ENCODE results near the gene PLEKHA4. TPM values are rescaled to one million over a fixed set of nuclear protein-coding genes. Genes with fewer than 3 reads are reported as not detected.

Gene PLEKHA4
- total and polyA plus RNA-seq, 9 donors: 18.3 to 96.5 (median 51.5) TPM

GRCh38 chr19:48837051-48837524, 31.3 kb downstream of the PLEKHA4 start:
- H3K27ac ChIP-seq: peak overlapping the region; percentile 90 to 95
- no peaks in the 10 kb centered on the region for H3K27me3 ChIP-seq
- no peaks in the 10 kb centered on the region for H3K9me3 ChIP-seq
- H3K36me3 ChIP-seq: no peaks in the 10 kb centered on the region
- intact Hi-C loops (cut with DNase I): loop anchor here in 3 of 4 donors (2.0 to 5.0 kb wide), 3 partner anchors 40 to 42 kb away; no protein-coding TSS in a partner anchor
- TF ChIP-seq CTCF (IDR thresholded peaks at IDR 0.05): no peak
- peak; percentile 48 for TF ChIP-seq POLR2A (IDR thresholded peaks at IDR 0.05)
- peak overlapping the region; percentile 27 for H3K4me3 ChIP-seq
- DNase-seq: peak; percentile 87 to 95 (median 91)
- peaks cover 3% of the 10 kb centered on the region for H3K4me1 ChIP-seq (ENCODE audit: insufficient read depth)
- WGBS, 3 donors: 14 to 38% (median 16%) methylated on average over 23 to 29 of the region's 29 CpGs

DNA sequence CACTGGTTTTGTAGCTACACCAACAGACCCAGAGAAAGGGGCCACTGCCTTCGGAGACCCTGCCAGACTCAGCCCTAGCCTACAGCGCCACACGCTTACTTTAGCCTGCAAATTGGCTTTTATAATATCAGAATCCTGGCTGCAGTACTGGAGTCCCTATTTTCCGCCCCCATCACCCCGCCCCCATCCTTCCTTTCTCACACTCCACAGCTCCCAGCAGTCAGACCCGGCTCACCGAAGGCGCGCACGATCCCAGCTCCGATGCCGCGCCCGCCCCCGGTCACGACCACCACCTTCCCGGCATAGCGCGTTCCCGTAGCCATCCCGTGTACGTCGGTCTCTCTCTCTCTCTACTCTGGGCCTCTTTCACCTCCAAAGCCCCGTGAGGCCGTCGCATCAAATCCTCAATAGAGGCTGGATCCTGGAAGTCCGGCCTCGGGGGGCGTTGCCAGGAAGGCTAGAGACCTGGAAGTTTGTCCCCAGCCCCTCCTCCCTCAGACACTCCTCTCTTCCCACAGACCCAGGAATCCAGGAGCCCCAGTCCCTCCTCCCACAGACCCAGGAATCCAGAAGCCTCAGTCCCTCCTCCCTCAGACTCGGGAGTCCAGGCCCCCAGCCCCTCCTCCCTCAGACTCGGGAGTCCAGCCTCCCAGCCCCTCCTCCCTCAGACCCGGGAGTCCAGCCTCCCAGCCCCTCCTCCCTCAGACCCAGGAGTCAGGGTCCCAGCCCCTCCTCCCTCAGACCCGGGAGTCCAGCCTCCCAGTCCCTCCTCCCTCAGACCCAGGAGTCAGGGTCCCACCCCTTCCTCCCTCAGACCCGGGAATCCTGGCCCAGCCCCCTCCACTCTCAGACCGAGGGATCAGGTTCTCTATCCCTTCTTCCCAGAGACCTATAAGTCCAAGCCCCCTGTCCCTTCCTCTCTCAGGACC, 32.1 kb downstream of the PLEKHA4 start, which contains the start of gene HSD17B14:
TSS of gene HSD17B14 (minus strand) at position 403 of the 929 bp plus-strand sequence. CDS start at position 323, 80 bp downstream.
- peak; percentile 70 to 74 (median 71) for DNase-seq
- Histone ChIP-seq H3K27ac (peak within 1 kb of the TSS; percentile 90 to 95), H3K27me3 (no peaks in the 10 kb centered on the region), H3K4me1 (ENCODE audit: insufficient read depth) (peaks cover 3% of the 10 kb centered on the region), H3K36me3 (no peaks in the 10 kb centered on the region), H3K4me3 (peak within 1 kb of the TSS; percentile 27), H3K9me3 (no peaks in the 10 kb centered on the region)
- WGBS, 3 donors: 6 to 22% (median 14%) methylated on average over 35 of the region's 35 CpGs
- intact Hi-C loops (cut with DNase I): loop anchor here in 3 of 4 donors (2.0 to 5.0 kb wide), 3 partner anchors 39 to 42 kb away; no protein-coding TSS in a partner anchor
- peak in 1 of 3 donors; percentile 40 for TF ChIP-seq CTCF (IDR thresholded peaks at IDR 0.05)
- TF ChIP-seq EP300 (IDR thresholded peaks at IDR 0.05): no peak
- no peak for TF ChIP-seq POLR2A (IDR thresholded peaks at IDR 0.05)

DNA sequence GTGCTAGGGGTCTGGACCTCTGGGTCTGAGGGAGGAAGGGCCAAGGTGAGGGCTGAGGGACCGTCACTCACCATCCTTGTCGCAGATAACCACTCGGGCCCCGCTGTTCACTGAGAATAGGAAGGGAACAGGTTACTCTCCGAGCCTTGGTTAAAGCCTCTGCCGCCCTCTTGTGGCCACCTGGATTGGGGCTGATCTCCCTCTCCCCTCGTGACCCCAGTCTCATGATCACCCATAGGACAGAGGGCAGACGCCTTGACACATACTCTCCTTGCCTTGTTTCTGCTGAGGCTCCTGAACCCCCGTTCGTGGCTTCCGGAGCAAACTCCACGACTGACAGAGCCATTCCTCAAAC, 32.7 kb downstream of the PLEKHA4 start:
- Histone ChIP-seq H3K27me3 (no peaks in the 10 kb centered on the region), H3K4me3 (peak overlapping the region; percentile 27), H3K9me3 (no peaks in the 10 kb centered on the region), H3K27ac (peak overlapping the region; percentile 90 to 95), H3K36me3 (no peaks in the 10 kb centered on the region), H3K4me1 (ENCODE audit: insufficient read depth) (peaks cover 3% of the 10 kb centered on the region)
- intact Hi-C loops (cut with DNase I): loop anchor here (2.0 to 5.0 kb wide), 3 partner anchors 38 to 41 kb away; no protein-coding TSS in a partner anchor
- 6 to 14% (median 10%) methylated on average over 12 of the region's 12 CpGs for WGBS, 3 donors
- peak; percentile 96 to 98 (median 96) for DNase-seq
- TF ChIP-seq EP300 (IDR thresholded peaks at IDR 0.05): no peak
- peak; percentile 53 for TF ChIP-seq POLR2A (IDR thresholded peaks at IDR 0.05)
- peak; percentile 87 to 99 (median 96) for TF ChIP-seq CTCF (IDR thresholded peaks at IDR 0.05)

- intact Hi-C loops (cut with DNase I): loop anchor here in 1 of 4 donors (2.0 kb wide), 1 partner anchor 39 kb away; no protein-coding TSS in a partner anchor
- 87 to 94% (median 93%) methylated on average over 5 of the region's 5 CpGs for WGBS, 3 donors
- H3K36me3 ChIP-seq: no peaks in the 10 kb centered on the region
Observed at GRCh38 chr19:48833977-48834376, 34.4 kb downstream of the PLEKHA4 start.

More at GRCh38 chr19:48833977-48834376, 34.4 kb downstream of the PLEKHA4 start:
- no peak for TF ChIP-seq EP300 (IDR thresholded peaks at IDR 0.05)
- no peak for TF ChIP-seq CTCF (IDR thresholded peaks at IDR 0.05)
- TF ChIP-seq POLR2A (IDR thresholded peaks at IDR 0.05): no peak
- Histone ChIP-seq H3K4me3 (no peak overlapping the region), H3K4me1 (ENCODE audit: insufficient read depth) (peaks cover 3% of the 10 kb centered on the region), H3K27me3 (no peaks in the 10 kb centered on the region), H3K9me3 (no peaks in the 10 kb centered on the region), H3K27ac (no peak overlapping the region)
- no peak for DNase-seq

Measured in ovary (tissue), 9 donors.